Stimulated activated CD4-positive, alpha-beta T cell treated with anti-CD3 and anti-CD28 coated beads, Interleukin-12 subunit alpha, Interleukin-12 subunit beta, amount 100 ng/mL, for 24 hours (primary cell): ENCODE measurements around the gene NFE2L1.
"Not testable (repeated sequence)": the region's sequence is repeated elsewhere in the genome, so short reads cannot be mapped to it uniquely, and the experiment has no call there.

Experiments used
- DNase-seq, 2 experiments: peaks; one replicate each; pipeline ENCODE4 v3.0.0-alpha.2; 2020; ENCODE audit warnings: low read depth in 2 of 2

NFE2L1 gene

GRCh38 chr17:48068491-48068961 is 20.4 kb downstream of the NFE2L1 start:
- no peak for DNase-seq

- no peak for DNase-seq
Measured at GRCh38 chr17:48070195-48070594, 22.0 kb downstream of the NFE2L1 start.

GRCh38 chr17:48071654-48072053 is 23.5 kb downstream of the NFE2L1 start:
- DNase-seq: no peak

- DNase-seq: not testable (repeated sequence)
Measured at GRCh38 chr17:48072811-48073210, 24.7 kb downstream of the NFE2L1 start.

GRCh38 chr17:48073566-48074094 is 25.5 kb downstream of the NFE2L1 start:
- DNase-seq: not testable (repeated sequence)

- peak in 1 of 2 experiments; percentile 70 for DNase-seq
Measured at GRCh38 chr17:48074322-48075081, 26.3 kb downstream of the NFE2L1 start.

GRCh38 chr17:48077152-48077551 is 29.0 kb downstream of the NFE2L1 start:
- not testable (repeated sequence) for DNase-seq

GRCh38 chr17:48081858-48082257 is 33.7 kb downstream of the NFE2L1 start:
- DNase-seq: no peak

- no peak for DNase-seq
Measured at GRCh38 chr17:48084932-48085331, 36.8 kb downstream of the NFE2L1 start.

- DNase-seq: no peak
Measured at GRCh38 chr17:48093341-48094045, 45.3 kb downstream of the NFE2L1 start.

- DNase-seq: no peak
Measured at GRCh38 chr17:48095611-48096010, 47.5 kb downstream of the NFE2L1 start.

- DNase-seq: no peak
Measured at GRCh38 chr17:48100160-48100559, 52.0 kb downstream of the NFE2L1 start.

- DNase-seq: no peak
Measured at GRCh38 chr17:48100591-48101011, 52.4 kb downstream of the NFE2L1 start.

- DNase-seq: peak; percentile 81 to 89
Measured at GRCh38 chr17:48101012-48101720, 53.0 kb downstream of the NFE2L1 start, which contains the start of gene CBX1. Gene CBX1, minus strand, starts transcription at chr17:48101478. Its CDS starts 24,474 bp downstream, at chr17:48077004.

GRCh38 chr17:48102043-48102750 is 54.0 kb downstream of the NFE2L1 start:
- no peak for DNase-seq

- no peak for DNase-seq
Measured at GRCh38 chr17:48102798-48103715, 54.9 kb downstream of the NFE2L1 start.

- no peak for DNase-seq
Measured at GRCh38 chr17:48104440-48104839, 56.3 kb downstream of the NFE2L1 start.

GRCh38 chr17:48106802-48107136 is 58.6 kb downstream of the NFE2L1 start:
- no peak for DNase-seq

- peak; percentile 82 to 93 for DNase-seq
Measured at GRCh38 chr17:48107137-48108055, 59.2 kb downstream of the NFE2L1 start, which contains the start of gene SNX11. Gene SNX11, plus strand, starts transcription at chr17:48107766. Its CDS starts 4,278 bp downstream, at chr17:48112044.
